ENCODE measurements around the gene RHBDD1.

The RHBDD1 gene, protein sequence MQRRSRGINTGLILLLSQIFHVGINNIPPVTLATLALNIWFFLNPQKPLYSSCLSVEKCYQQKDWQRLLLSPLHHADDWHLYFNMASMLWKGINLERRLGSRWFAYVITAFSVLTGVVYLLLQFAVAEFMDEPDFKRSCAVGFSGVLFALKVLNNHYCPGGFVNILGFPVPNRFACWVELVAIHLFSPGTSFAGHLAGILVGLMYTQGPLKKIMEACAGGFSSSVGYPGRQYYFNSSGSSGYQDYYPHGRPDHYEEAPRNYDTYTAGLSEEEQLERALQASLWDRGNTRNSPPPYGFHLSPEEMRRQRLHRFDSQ

DNA sequence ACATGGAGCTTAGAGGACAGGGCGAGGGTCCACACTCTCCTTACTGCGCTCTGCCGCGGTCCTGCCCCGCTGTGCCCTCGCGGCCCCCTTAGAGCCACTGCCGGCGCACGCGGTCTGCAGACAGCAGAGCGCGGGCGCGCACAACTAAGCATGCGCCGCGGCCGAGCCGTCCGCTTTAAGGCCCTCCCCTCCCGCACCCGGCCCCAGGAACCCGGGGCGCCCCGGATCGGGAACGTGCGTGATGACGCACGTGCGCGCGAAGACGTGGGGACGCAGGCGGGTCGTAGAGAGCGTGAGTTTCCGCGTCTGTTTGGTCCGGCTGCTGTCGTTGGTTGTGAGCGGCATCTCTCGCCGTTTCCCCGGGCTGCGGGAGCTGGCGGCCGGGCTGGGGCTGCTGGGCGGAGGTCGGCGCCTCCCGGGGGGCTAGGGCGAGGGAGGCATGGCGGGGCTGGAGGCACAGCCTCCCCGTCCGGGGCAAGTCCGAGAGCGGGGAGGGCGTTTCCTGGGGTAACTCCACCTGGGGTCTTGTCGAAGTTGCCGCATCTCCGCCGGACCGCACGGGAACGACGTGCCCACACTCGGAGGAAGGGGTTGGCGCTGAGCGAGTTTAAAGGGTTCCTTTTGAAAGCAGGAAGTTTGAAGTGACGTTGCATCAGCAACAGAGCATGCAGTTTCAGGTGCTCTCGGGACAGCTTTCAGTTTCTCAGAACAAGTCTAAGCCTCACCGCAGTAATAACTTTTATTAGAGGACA, at the start of gene RHBDD1:
TSS of gene RHBDD1 (plus strand) at position 259 of the 752 bp plus-strand sequence. CDS start 28,640 bp downstream, outside the sequence.
- peak; percentile 93 for DNase-seq (ENCODE audit: low spot score)

- DNase-seq (ENCODE audit: low spot score) = no peak
Observed at GRCh38 chr2:226788064-226788463, 47.8 kb upstream of the RHBDD1 start.

GRCh38 chr2:226788881-226789490, 46.9 kb upstream of the RHBDD1 start:
- no peak for DNase-seq (ENCODE audit: low spot score)

DNA sequence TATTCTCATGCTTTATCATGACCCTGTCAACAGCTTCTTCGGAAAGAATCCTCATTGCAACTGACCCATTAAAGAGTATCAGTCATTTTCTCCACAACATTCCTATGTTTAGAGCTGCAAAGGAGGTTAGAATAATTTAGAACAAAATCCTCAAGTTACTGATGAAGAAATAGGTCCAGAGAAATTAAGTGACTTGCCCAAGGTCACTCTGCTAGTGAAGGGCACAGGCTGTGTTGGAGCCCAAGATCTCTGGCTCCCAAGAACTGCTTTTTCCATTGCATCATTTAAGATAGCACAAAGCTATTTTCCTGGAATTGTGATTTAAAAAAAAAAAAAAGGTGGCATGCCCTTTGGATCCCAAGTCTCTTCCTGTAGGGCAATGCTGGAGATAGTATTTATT, 45.8 kb upstream of the RHBDD1 start:
- DNase-seq (ENCODE audit: low spot score) = no peak

- no peak for DNase-seq (ENCODE audit: low spot score)
Observed at GRCh38 chr2:226790431-226790830, 45.4 kb upstream of the RHBDD1 start.

DNA sequence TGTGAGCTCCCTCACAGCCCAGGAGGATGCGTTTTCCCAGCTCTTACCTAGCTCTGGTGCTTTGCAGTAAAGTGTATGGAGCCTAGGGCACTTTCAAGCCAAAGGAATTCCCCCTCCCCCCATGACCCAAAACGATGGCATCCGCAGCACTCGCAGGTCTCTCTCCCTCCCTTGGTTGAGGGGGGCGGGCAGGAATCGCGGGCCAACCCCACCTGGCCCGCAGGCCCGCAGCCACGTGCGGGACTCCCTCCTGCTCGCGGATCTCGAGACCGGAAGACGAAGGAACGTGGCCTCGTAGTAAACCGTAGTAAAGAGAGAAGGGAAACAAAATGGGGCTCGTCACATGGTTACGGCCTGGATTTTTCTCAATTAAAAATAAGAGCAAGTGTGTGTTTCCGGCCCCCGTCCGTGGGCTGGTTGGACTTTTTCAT, 44.8 kb upstream of the RHBDD1 start:
- DNase-seq (ENCODE audit: low spot score) = peak; percentile 70

- DNase-seq (ENCODE audit: low spot score) = peak; percentile 89
Observed at GRCh38 chr2:226791487-226792081, 44.3 kb upstream of the RHBDD1 start.

DNA sequence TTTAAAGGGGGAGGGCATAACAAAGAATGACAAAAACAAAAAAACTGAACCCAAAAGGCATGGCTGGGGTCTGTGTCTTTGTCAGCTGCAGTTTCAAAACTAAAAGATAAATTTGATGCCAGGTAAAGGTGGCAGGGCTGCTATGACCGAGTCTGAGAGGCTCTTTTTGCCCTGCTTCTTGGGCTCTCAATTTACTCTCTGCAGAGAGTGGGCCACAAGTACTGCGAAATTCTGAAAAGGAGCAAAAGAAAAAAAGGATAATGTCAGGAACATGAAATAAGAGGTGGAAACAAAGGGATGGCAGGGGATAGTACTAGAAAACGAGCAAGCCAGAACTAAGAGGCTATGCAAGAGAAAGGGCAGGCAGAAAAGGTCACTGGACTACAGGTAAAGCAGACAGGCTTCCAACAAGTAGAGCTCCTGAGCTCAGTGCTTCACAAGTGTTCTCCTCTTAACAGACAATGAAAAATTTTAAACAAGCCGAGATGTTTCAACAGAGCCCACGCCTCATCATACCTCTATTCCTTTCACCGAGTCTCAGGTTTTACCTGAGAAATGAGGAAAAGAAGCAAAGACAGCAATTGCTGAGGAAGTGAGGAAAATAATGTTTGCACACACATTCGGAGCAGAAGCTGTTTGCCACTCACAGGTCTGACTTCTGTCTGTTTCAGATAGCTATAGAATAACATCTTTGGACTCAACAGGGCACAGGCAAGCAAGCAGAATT, 43.5 kb upstream of the RHBDD1 start:
- no peak for DNase-seq (ENCODE audit: low spot score)

- DNase-seq (ENCODE audit: low spot score) = no peak
Observed at GRCh38 chr2:226793646-226794045, 42.2 kb upstream of the RHBDD1 start.

DNA sequence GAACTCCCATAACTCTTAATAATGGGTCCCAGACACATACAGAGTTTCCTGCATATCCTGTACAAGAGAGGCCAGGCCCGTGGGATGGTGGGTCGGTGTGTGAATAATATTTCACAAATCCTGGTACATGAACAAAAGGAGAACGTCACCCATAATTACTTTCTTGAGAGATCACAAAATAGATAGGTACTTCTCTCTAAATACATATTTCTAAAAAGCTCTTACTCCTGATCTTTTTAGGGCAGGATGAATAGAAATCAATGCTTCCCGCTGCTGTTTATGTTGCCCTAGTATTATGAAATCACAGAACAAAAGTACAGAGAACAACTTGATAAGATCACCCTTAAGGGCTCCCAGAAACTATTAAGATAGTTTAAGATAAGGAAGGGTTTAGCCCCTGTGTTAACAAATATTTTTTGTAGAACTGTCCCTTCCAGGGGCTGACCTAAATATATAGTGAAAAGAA, 41.6 kb upstream of the RHBDD1 start:
- DNase-seq (ENCODE audit: low spot score) = no peak

DNA sequence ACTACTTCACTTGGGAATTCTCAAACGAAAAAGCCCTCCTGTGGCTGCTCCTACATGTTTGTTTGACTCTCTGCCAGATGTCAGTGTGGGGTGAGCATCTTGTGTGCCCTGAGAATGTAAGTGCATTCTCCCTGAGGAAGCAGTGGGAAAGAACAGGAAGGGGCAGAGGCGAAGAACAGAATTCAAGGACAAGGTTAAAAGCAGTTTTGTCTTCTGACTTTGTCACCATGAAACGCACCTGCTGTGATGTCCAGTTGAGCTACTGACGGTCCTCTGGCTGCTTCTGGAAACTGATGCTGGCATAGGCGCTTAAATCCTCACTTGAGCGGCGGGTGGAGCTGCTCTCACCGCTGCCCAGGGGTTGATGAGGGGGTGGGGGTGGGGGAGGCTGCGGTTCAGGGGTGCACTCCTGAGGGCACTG, 41.1 kb upstream of the RHBDD1 start:
- no peak for DNase-seq (ENCODE audit: low spot score)

GRCh38 chr2:226795281-226796011, 40.4 kb upstream of the RHBDD1 start:
- DNase-seq (ENCODE audit: low spot score) = no peak

DNA sequence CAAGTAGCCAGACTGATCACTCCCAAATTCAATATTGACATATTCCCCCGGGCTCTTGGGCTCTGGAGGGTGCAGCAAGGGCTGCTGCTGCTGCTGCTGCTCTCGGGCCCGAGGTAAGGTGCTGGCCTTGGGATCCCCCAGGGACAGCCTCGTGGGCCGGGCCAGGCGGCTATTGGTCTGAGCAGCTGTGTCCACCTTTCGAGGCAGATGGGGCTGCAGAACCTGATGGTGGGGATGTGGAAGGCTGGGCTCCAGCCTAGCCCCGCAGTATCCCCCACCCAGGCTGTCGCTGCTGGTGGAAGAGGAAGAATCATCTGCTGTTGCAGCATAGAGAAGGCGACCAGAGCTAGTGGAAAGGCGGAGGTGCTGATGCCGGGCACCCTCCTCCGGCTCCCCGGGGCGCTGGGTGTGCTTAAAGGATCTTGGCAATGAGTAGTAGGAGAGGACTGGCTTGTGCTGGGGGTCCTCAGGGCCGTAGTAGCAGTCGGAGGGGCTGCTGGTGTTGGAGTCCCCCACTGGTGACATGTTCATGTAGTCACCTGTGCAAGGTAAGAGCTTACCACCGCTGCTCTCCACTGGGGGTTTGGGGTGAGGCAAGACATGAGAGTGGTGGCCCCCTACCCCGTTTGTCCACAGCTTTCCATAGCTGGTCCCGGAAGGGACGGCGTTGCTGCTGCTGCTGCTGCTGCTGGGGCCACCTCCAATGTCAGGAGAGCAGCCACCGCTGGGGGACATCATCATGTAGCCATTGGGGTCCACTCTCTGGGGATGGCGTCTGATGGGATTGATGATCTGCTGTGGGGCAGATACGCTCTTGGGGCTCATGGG, 39.6 kb upstream of the RHBDD1 start:
- DNase-seq (ENCODE audit: low spot score) = no peak

- DNase-seq (ENCODE audit: low spot score) = no peak
Observed at GRCh38 chr2:226796840-226797288, 39.0 kb upstream of the RHBDD1 start.

DNA sequence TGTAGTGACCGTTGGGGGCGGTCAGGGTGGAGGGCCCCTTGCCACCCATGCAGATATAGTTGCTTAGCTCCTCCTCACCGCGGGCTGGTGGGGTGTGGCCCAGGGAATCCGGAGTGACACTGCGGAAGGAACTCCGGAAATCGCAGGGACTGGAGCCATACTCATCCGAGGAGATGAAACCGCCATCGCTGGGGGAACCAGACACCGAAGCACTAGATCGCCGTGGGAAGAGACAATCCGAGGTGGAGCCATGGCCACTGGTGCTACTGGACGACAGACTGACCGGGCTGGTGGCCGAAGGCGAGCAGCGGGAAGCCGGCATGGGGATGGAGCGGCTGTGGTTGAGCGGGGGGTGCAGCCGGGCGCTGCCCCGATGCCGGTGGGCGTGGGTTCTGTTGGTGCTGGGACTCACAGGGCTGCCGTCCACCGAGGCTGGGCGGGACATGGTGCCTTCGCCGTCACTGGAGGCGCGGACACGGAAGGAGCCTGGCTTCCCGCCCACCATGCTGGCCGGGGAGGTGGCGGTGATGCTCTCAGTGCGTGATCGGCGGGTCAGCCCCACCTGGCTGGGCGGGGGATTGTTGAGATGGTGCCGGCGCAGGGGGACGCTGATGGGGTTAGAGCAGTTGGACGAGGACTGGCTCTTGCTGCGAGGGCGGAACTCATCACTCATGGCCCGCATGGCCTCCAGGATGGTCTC, 38.4 kb upstream of the RHBDD1 start:
- DNase-seq (ENCODE audit: low spot score) = no peak

- DNase-seq (ENCODE audit: low spot score) = no peak
Observed at GRCh38 chr2:226797989-226798421, 37.8 kb upstream of the RHBDD1 start.

- DNase-seq (ENCODE audit: low spot score) = peak; percentile 32
Observed at GRCh38 chr2:226798422-226799210, 37.2 kb upstream of the RHBDD1 start.

- DNase-seq (ENCODE audit: low spot score) = peak; percentile 41
Observed at GRCh38 chr2:226799211-226799975, 36.5 kb upstream of the RHBDD1 start, which contains the start of gene IRS1. IRS1 (minus strand) TSS chr2:226799820; CDS start chr2:226798738, 1,082 bp downstream.
